Vagina (tissue), 2 donors: ENCODE measurements around the gene UNK.

Experiments used
- POLR2A ChIP-seq, 2 donors: fragments of 450-650 bp; IDR thresholded peaks; one replicate each; pipeline ENCODE4 v1.6.1; 2017; ENCODE audit warnings: antibody characterized with exemption in 2 of 2, mild to moderate bottlenecking in 2 of 2, moderate library complexity in 2 of 2
- POLR2AphosphoS5 ChIP-seq, 2 donors: sonication (generic); formaldehyde crosslinking; IDR thresholded peaks; one replicate each; pipeline ENCODE4 v1.9.0; 2017; ENCODE audit warnings: antibody characterized with exemption in 2 of 2, mild to moderate bottlenecking in 2 of 2, low read depth in 1 of 2; ENCODE audit not compliant: insufficient read depth in 1 of 2
- TF ChIP-seq, protein P1 (sequence below), 3 experiments: fragments of 450-650 bp in 2 of 3; fragments of 200-600 bp in 1 of 3; sonication (generic) in 1 of 3; IDR thresholded peaks; one replicate each; pipeline ENCODE4 v1.5.1; 2017 to 2019; ENCODE audit warnings: antibody characterized with exemption in 3 of 3, mild to moderate bottlenecking in 2 of 3, moderate library complexity in 2 of 3

DNA sequence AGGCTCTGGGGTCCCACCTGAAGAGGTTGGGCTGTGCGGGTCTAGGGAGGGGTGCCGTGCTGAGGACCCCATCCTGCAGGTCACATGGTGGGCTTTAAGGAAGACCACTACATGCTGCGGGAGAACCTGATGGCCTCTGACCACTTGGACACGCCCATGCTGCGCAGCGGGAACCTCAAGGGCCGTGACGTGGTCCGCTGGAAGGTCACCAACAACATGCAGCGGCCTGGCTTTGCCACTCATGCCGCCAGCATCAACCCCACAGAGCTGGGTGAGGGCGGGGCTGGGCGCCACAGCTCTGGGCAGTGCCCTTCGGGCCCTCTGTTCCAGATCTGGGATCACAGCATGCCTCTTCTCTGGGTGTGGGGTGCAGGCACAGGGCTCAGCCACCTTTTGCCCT is 44.8 kb upstream of the UNK start:
- TF ChIP-seq, protein P1, sequence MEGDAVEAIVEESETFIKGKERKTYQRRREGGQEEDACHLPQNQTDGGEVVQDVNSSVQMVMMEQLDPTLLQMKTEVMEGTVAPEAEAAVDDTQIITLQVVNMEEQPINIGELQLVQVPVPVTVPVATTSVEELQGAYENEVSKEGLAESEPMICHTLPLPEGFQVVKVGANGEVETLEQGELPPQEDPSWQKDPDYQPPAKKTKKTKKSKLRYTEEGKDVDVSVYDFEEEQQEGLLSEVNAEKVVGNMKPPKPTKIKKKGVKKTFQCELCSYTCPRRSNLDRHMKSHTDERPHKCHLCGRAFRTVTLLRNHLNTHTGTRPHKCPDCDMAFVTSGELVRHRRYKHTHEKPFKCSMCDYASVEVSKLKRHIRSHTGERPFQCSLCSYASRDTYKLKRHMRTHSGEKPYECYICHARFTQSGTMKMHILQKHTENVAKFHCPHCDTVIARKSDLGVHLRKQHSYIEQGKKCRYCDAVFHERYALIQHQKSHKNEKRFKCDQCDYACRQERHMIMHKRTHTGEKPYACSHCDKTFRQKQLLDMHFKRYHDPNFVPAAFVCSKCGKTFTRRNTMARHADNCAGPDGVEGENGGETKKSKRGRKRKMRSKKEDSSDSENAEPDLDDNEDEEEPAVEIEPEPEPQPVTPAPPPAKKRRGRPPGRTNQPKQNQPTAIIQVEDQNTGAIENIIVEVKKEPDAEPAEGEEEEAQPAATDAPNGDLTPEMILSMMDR (IDR thresholded peaks at IDR 0.05) = no peak
- TF ChIP-seq POLR2A (IDR thresholded peaks at IDR 0.05) (no peak), POLR2AphosphoS5 (IDR thresholded peaks at IDR 0.05; ENCODE audit: insufficient read depth in 1 of 2, low read depth in 1 of 2) (no peak)
